ENCODE results near the gene ZDHHC21.
"Not testable (repeated sequence)": the region's sequence is repeated elsewhere in the genome, so short reads cannot be mapped to it uniquely, and the experiment has no call there.

ZDHHC21 gene

GRCh38 chr9:14686168-14686567, 7.1 kb downstream of the ZDHHC21 start:
- no peak for DNase-seq (ENCODE audit: low read depth in 2 of 3, low spot score in 1 of 3)

GRCh38 chr9:14682616-14683015, 10.6 kb downstream of the ZDHHC21 start:
- DNase-seq (ENCODE audit: low read depth in 2 of 3, low spot score in 1 of 3) = not testable (repeated sequence)

GRCh38 chr9:14678776-14679175, 14.5 kb downstream of the ZDHHC21 start:
- no peak for DNase-seq (ENCODE audit: low read depth in 2 of 3, low spot score in 1 of 3)

GRCh38 chr9:14677872-14678271, 15.4 kb downstream of the ZDHHC21 start:
- DNase-seq (ENCODE audit: low read depth in 2 of 3, low spot score in 1 of 3) = no peak

- DNase-seq (ENCODE audit: low read depth in 2 of 3, low spot score in 1 of 3) = no peak
Observed at GRCh38 chr9:14677396-14677795, 15.8 kb downstream of the ZDHHC21 start.

- DNase-seq (ENCODE audit: low read depth in 2 of 3, low spot score in 1 of 3) = no peak
Observed at GRCh38 chr9:14674630-14675029, 18.6 kb downstream of the ZDHHC21 start.

- no peak for DNase-seq (ENCODE audit: low read depth in 2 of 3, low spot score in 1 of 3)
Observed at GRCh38 chr9:14671377-14671776, 21.9 kb downstream of the ZDHHC21 start.

GRCh38 chr9:14670718-14671117, 22.5 kb downstream of the ZDHHC21 start:
- no peak for DNase-seq (ENCODE audit: low read depth in 2 of 3, low spot score in 1 of 3)

GRCh38 chr9:14664022-14664421, 29.2 kb downstream of the ZDHHC21 start:
- DNase-seq (ENCODE audit: low read depth in 2 of 3, low spot score in 1 of 3) = not testable (repeated sequence)

- no peak for DNase-seq (ENCODE audit: low read depth in 2 of 3, low spot score in 1 of 3)
Observed at GRCh38 chr9:14662060-14662453, 31.2 kb downstream of the ZDHHC21 start.

GRCh38 chr9:14661421-14662059, 31.7 kb downstream of the ZDHHC21 start:
- DNase-seq (ENCODE audit: low read depth in 2 of 3, low spot score in 1 of 3) = no peak

- DNase-seq (ENCODE audit: low read depth in 2 of 3, low spot score in 1 of 3) = no peak
Observed at GRCh38 chr9:14660721-14661120, 32.5 kb downstream of the ZDHHC21 start.

GRCh38 chr9:14654932-14655331, 38.3 kb downstream of the ZDHHC21 start:
- DNase-seq (ENCODE audit: low read depth in 2 of 3, low spot score in 1 of 3) = no peak

- no peak for DNase-seq (ENCODE audit: low read depth in 2 of 3, low spot score in 1 of 3)
Observed at GRCh38 chr9:14653511-14653910, 39.7 kb downstream of the ZDHHC21 start.

- DNase-seq (ENCODE audit: low read depth in 2 of 3, low spot score in 1 of 3) = no peak
Observed at GRCh38 chr9:14652729-14653377, 40.4 kb downstream of the ZDHHC21 start.

- no peak for DNase-seq (ENCODE audit: low read depth in 2 of 3, low spot score in 1 of 3)
Observed at GRCh38 chr9:14650596-14650995, 42.6 kb downstream of the ZDHHC21 start.

GRCh38 chr9:14645648-14646047, 47.6 kb downstream of the ZDHHC21 start:
- no peak for DNase-seq (ENCODE audit: low read depth in 2 of 3, low spot score in 1 of 3)

- no peak for DNase-seq (ENCODE audit: low read depth in 2 of 3, low spot score in 1 of 3)
Observed at GRCh38 chr9:14640967-14641366, 52.3 kb downstream of the ZDHHC21 start.

GRCh38 chr9:14640294-14640693, 52.9 kb downstream of the ZDHHC21 start:
- DNase-seq (ENCODE audit: low read depth in 2 of 3, low spot score in 1 of 3) = no peak

GRCh38 chr9:14633906-14634565, 59.2 kb downstream of the ZDHHC21 start:
- no peak for DNase-seq (ENCODE audit: low read depth in 2 of 3, low spot score in 1 of 3)

- no peak for DNase-seq (ENCODE audit: low read depth in 2 of 3, low spot score in 1 of 3)
Observed at GRCh38 chr9:14633148-14633547, 60.1 kb downstream of the ZDHHC21 start.

- DNase-seq (ENCODE audit: low read depth in 2 of 3, low spot score in 1 of 3) = no peak
Observed at GRCh38 chr9:14627513-14627912, 65.7 kb downstream of the ZDHHC21 start.

All from stimulated activated CD4-positive, alpha-beta T cell treated with anti-CD3 and anti-CD28 coated beads, Interleukin-12 subunit alpha, Interleukin-12 subunit beta, amount 100 ng/mL, for 48 hours (primary cell).